ENCODE measurements around the gene APH1A.
"Not testable (repeated sequence)": the region's sequence is repeated elsewhere in the genome, so short reads cannot be mapped to it uniquely, and the experiment has no call there.

Gene APH1A

GRCh38 chr1:150268340-150268704 lies 494 bp downstream of the APH1A start:
- DNase-seq (ENCODE audit: low read depth): no peak

GRCh38 chr1:150267896-150268295 lies 920 bp downstream of the APH1A start:
- no peak for DNase-seq (ENCODE audit: low read depth)

- no peak for DNase-seq (ENCODE audit: low read depth)
Observed at GRCh38 chr1:150263549-150263948, 5.3 kb downstream of the APH1A start.

- DNase-seq (ENCODE audit: low read depth): no peak
Observed at GRCh38 chr1:150262388-150263320, 6.2 kb downstream of the APH1A start.

GRCh38 chr1:150261367-150261766 lies 7.4 kb downstream of the APH1A start:
- DNase-seq (ENCODE audit: low read depth): no peak

GRCh38 chr1:150259758-150260669 lies 8.8 kb downstream of the APH1A start:
- no peak for DNase-seq (ENCODE audit: low read depth)

GRCh38 chr1:150259217-150259616 lies 9.6 kb downstream of the APH1A start:
- DNase-seq (ENCODE audit: low read depth): no peak

GRCh38 chr1:150257624-150258585 lies 10.9 kb downstream of the APH1A start, which contains the start of gene CA14:
CA14 (plus strand) TSS chr1:150257774; CDS start chr1:150258129, 355 bp downstream.
- DNase-seq (ENCODE audit: low read depth): no peak

GRCh38 chr1:150256554-150257341 lies 12.1 kb downstream of the APH1A start:
- no peak for DNase-seq (ENCODE audit: low read depth)

GRCh38 chr1:150256198-150256553 lies 12.6 kb downstream of the APH1A start:
- DNase-seq (ENCODE audit: low read depth): no peak

GRCh38 chr1:150249936-150250335 lies 18.9 kb downstream of the APH1A start:
- DNase-seq (ENCODE audit: low read depth): no peak

- DNase-seq (ENCODE audit: low read depth): no peak
Observed at GRCh38 chr1:150243003-150243402, 25.8 kb downstream of the APH1A start.

- no peak for DNase-seq (ENCODE audit: low read depth)
Observed at GRCh38 chr1:150237746-150238145, 31.1 kb downstream of the APH1A start.

- DNase-seq (ENCODE audit: low read depth): not testable (repeated sequence)
Observed at GRCh38 chr1:150237176-150237575, 31.6 kb downstream of the APH1A start.

- no peak for DNase-seq (ENCODE audit: low read depth)
Observed at GRCh38 chr1:150236614-150237100, 32.2 kb downstream of the APH1A start.

GRCh38 chr1:150235852-150236613 lies 32.8 kb downstream of the APH1A start, which contains the start of gene ANP32E:
ANP32E (minus strand) TSS chr1:150236112; CDS start chr1:150235786, 326 bp downstream.
- peak; percentile 100 for DNase-seq (ENCODE audit: low read depth)

GRCh38 chr1:150235294-150235851 lies 33.4 kb downstream of the APH1A start:
- no peak for DNase-seq (ENCODE audit: low read depth)

GRCh38 chr1:150234566-150235293 lies 34.1 kb downstream of the APH1A start:
- peak; percentile 33 for DNase-seq (ENCODE audit: low read depth)

GRCh38 chr1:150234309-150234565 lies 34.6 kb downstream of the APH1A start:
- no peak for DNase-seq (ENCODE audit: low read depth)
